Adrenal gland (tissue), 5 donors: ENCODE results near the gene DRC7.

Experiments
- POLR2A ChIP-seq, 2 donors: fragments of 450-650 bp; IDR thresholded peaks; one replicate each; pipeline ENCODE4 v1.6.1; 2017; ENCODE audit warnings: antibody characterized with exemption in 2 of 2, mild to moderate bottlenecking in 2 of 2, moderate library complexity in 1 of 2
- TF ChIP-seq, protein P1 (sequence below), 6 experiments: fragments of 450-650 bp in 4 of 6; fragments of 200-600 bp in 2 of 6; sonication (generic) in 1 of 6; IDR thresholded peaks; 1 replicate in 5 of 6; 2 replicates in 1 of 6; pipeline versions ENCODE4 v1.5.1 to v1.8.0; 2016 to 2021; ENCODE audit warnings: antibody characterized with exemption in 6 of 6, mild to moderate bottlenecking in 2 of 6, moderate library complexity in 1 of 6
- donor health status: DM: no; HTN: no; CAD: no.

- TF ChIP-seq, protein P1, sequence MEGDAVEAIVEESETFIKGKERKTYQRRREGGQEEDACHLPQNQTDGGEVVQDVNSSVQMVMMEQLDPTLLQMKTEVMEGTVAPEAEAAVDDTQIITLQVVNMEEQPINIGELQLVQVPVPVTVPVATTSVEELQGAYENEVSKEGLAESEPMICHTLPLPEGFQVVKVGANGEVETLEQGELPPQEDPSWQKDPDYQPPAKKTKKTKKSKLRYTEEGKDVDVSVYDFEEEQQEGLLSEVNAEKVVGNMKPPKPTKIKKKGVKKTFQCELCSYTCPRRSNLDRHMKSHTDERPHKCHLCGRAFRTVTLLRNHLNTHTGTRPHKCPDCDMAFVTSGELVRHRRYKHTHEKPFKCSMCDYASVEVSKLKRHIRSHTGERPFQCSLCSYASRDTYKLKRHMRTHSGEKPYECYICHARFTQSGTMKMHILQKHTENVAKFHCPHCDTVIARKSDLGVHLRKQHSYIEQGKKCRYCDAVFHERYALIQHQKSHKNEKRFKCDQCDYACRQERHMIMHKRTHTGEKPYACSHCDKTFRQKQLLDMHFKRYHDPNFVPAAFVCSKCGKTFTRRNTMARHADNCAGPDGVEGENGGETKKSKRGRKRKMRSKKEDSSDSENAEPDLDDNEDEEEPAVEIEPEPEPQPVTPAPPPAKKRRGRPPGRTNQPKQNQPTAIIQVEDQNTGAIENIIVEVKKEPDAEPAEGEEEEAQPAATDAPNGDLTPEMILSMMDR (IDR thresholded peaks at IDR 0.05), result no peak
- no peak for TF ChIP-seq POLR2A (IDR thresholded peaks at IDR 0.05)
Measured at GRCh38 chr16:57670196-57670595, 24.4 kb upstream of the DRC7 start.
